GM21723 (cell line): ENCODE results near the gene PMPCA.

ENCODE experiments used
- ATAC-seq: cut with Tn5 transposase; IDR thresholded peaks from one replicate; pipeline ENCODE4 v1.9.1; 2021; ENCODE audit warnings: mild to moderate bottlenecking, moderate library complexity; ENCODE audit not compliant: unreplicated experiment

The PMPCA gene

GRCh38 chr9:136372561-136373299, 37.7 kb upstream of the PMPCA start:
- ATAC-seq: no peak

DNA sequence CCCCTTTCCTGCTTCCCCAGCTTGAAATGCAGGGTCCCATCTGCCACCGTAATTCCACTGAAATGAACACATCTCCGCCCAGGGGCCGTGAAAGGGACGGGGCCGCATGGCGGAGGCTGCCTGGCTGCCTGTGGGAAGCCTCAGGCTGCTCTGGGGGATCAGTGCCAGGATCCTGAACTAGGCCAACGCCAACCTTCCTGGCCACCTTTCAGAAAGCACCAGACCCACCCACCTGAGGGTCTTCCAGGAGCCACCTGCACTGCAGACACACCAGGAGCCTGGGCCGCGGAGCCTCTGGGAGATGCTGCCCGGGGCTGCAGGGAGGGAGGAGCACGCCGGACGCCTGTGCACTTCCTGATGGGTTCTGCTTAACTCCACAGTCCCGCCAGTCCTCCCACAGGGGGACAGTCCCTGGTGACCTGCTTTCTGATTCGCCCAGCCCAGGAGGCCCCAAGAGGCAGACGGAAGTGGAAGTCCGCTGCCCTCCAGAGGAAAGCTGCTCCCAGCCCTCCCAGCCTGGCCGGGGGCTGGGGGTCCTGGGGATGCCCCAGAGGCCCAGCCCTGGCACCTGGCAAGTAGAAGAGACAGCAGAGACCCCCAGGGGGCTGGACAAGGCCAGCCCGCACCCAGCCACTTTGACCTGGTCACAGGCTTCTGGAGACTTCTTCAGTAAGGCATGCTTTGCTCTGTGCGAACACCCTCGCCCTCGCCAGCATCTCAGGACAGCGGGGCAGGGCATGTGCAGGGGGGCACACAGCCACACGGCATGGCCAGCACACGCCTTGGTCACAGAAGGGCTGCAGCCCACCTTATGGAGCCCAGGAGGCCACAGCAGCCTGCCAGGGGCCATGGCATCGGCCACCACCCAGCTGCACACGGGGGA, 36.9 kb upstream of the PMPCA start, which contains the start of gene CARD9:
Gene CARD9 (minus strand): TSS at position 370 of the 883 bp plus-strand sequence. CDS start 1,591 bp downstream, outside the sequence.
- no peak for ATAC-seq

- no peak for ATAC-seq
Observed at GRCh38 chr9:136374183-136374575, 36.3 kb upstream of the PMPCA start.

DNA sequence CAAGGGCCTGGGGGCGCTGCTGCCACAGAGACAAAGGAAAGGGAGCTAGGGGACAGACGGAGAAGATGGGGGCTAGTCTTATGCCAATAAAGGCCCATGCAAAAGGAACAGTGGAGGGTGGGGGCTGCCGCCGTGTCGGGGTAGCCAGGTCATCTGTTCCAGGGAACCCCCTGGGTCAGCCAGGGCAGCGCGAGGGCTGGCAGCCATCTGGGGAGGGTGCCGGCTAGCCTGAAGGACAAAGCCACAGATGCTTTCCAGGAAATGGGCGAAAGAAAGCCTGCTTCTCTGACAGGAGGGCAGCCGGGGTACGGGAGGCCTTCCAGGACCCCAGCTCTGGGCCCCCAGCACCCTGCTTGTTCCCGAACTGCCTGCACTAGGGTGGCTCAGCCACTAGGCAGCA, 35.4 kb upstream of the PMPCA start:
- no peak for ATAC-seq

DNA sequence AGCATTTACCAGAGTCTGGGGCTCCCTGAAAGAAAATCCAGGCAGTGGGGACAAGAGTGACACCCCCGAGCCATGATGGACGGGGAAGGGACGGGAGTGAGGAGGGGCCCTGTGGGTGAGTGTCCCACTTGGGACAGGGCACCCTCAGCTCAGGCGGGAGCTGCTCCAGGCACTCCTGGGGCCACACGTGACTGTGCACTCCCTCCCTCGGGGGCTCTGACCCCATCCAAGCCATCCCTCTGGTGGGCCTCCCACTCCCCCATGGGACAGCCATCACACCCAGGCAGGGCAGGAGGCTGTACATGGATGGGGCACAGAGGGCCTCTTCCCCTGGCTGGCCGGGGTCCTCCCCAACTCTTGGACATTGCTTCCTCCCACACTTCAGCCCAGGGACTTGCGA, 34.0 kb upstream of the PMPCA start:
- ATAC-seq: no peak

DNA sequence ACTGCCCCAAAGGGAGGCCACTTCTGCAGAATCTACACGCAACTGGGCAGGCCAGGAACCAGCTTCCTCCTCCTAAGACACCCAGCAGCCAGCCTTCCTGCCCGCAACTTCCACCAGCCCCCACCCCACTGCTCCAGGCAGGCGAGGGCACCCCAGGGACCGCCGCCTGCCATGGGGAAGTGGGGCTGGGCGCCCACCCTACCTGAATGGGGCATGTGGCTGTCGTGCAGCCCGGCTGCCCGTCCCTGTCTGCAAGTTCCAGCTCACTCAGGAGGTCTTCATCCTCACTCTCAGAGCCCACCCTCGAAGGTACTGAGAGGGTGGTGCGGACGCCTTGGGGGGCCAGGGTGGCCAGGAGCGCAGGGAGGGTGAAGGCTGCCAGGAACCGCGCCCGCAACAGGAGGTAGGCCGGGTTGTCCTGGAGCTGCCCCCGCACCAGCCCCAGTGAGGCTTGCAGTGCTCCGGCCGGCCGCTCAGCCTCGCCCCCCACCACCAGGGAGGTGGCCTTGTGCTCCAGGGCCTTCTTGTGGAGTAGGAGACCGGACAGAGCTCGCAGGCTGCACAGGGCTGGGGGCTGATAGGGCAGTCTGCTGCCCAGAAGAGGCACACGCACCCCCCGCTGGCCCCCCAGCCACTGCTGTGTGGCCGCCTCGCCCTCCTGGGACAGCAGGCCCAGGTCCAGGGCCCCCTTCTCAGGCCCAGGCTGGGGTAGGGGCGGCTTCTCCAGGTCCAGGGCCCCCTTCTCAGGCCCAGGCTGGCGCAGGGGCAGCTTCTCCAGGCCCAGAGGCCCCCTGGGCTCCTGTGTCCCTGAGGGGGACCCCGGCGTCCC, 32.9 kb upstream of the PMPCA start:
- no peak for ATAC-seq

- no peak for ATAC-seq
Observed at GRCh38 chr9:136378170-136379002, 32.1 kb upstream of the PMPCA start.

- no peak for ATAC-seq
Observed at GRCh38 chr9:136379003-136379287, 31.5 kb upstream of the PMPCA start.

DNA sequence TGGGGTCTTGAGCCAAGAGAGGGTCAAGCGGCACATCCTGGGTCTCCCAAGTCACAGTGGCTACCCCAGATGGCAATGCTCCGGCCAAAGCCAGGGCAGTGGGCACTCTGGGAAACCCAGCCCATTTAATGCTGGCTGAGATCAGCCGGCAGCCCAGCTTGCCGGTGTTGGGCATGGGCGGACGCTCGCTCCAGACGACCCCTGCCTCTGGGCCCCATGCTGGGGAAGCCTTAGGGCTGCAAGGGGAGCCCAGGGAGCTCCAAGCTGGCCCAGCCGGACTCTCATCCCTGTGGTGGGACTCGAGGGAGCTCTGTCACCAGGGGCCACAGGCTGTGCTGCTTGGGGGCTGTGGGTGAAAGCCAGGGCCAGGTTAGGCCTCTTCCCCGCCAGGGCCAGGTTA, 31.1 kb upstream of the PMPCA start:
- ATAC-seq: no peak

GRCh38 chr9:136379891-136380290, 30.6 kb upstream of the PMPCA start:
- no peak for ATAC-seq

- no peak for ATAC-seq
Observed at GRCh38 chr9:136380381-136380780, 30.1 kb upstream of the PMPCA start.

DNA sequence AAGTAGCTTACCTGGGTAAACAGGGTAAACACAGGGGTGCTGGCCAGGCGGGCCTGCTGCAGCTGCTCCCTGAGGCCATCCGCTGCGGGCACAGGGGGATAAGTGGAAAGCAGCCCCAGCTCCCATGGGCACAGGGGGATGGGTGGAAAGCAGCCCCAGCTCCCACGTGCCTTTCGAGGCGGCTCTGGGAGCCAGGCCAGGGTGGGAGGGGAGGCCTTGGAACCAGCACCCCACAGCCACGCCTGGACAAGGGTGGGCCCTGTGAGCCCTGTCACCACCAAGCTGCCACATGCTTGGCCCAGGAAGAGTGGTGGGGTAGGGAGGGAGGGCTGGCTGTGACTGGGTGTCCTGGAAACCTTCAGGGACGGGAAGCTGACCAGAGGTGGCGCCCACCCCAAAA, 29.1 kb upstream of the PMPCA start:
- ATAC-seq: no peak

DNA sequence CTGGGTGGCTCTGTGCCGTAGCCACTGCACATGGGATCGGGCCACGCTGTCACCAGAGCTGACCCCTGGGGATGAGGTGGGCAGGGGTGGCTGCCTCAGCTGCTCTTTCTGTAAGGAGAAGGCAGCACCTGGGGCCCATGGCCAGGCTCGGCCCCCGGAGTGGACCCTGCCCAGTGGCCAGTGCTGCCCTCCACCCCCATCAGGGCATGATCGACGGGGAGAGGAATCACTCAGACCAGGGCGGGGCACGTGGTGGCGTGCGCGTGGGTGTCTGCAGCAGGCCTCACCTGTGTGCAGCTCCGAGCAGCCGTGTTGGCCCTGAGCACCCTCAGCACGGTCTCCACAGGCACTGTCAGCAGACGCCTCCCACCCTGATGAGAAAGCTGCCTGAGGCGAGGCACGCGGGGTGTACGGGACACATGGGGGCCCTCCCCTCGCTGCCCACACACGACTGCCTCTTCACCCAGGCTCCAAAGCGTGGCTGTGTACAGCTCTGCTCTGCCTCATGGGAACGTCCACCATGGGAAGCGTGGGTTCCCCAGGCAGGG, 28.4 kb upstream of the PMPCA start:
- ATAC-seq: no peak

GRCh38 chr9:136383436-136383835, 27.0 kb upstream of the PMPCA start:
- no peak for ATAC-seq

GRCh38 chr9:136385015-136385414, 25.4 kb upstream of the PMPCA start:
- no peak for ATAC-seq

DNA sequence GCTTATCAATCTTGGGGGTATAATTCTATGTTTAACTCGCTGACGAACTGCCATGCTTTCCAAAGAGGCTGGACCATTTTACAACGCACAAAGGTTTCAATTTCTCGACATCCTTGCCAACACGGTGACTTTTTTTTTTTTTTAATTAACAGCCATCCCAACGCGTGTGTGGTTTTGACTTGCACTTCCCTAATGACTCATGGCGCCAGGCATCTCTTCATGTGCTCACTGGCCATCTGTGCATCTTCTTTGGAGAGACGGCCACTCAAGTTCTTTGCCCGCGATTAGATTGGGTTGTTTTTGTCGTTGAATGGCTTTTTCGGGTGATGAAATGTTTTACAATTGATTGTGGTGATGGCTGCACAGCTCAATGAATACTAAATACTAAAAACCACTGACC, 24.4 kb upstream of the PMPCA start:
- no peak for ATAC-seq

- no peak for ATAC-seq
Observed at GRCh38 chr9:136387217-136387616, 23.2 kb upstream of the PMPCA start.

- no peak for ATAC-seq
Observed at GRCh38 chr9:136389396-136389795, 21.1 kb upstream of the PMPCA start.

GRCh38 chr9:136391737-136392537, 18.5 kb upstream of the PMPCA start:
- no peak for ATAC-seq
